ENCODE data around the gene LRRC3C. TPM values are rescaled to one million over a fixed set of nuclear protein-coding genes. Genes with fewer than 3 reads are reported as not detected.

Gene LRRC3C
- total and polyA plus RNA-seq, 7 donors: 0.07 TPM; not detected in 6

DNA sequence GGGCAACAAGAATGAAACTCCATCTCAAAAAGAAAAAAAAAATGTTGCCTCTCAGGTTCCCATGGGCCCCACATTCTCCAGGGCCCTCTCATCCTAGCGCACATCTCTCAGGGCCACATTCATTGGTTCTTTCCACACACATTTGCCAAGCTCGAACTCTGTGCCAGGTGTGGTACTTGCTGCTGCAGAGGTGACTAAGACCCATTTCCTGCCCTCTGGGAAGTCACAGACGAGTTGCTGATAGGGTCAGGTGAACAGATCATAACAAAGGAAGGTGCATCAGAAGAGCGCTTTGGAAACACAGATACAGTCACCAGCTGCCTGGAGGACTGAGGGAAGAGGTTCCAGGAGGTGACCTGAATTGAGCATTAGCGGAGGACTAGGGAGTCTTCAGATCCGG is 36.3 kb downstream of the LRRC3C start:
- Histone ChIP-seq H3K4me3 (no peak overlapping the region), H3K4me1 (peaks cover 0 to 4% (median 0%) of the 10 kb centered on the region in 4 donors), H3K27ac (no peak overlapping the region), H3K9me3 (no peaks in the 10 kb centered on the region), H3K27me3 (no peaks in the 10 kb centered on the region), H3K36me3 (no peaks in the 10 kb centered on the region)
- intact Hi-C loops (cut with DNase I): no loop called here
- no peak for DNase-seq
- TF ChIP-seq, protein P1, sequence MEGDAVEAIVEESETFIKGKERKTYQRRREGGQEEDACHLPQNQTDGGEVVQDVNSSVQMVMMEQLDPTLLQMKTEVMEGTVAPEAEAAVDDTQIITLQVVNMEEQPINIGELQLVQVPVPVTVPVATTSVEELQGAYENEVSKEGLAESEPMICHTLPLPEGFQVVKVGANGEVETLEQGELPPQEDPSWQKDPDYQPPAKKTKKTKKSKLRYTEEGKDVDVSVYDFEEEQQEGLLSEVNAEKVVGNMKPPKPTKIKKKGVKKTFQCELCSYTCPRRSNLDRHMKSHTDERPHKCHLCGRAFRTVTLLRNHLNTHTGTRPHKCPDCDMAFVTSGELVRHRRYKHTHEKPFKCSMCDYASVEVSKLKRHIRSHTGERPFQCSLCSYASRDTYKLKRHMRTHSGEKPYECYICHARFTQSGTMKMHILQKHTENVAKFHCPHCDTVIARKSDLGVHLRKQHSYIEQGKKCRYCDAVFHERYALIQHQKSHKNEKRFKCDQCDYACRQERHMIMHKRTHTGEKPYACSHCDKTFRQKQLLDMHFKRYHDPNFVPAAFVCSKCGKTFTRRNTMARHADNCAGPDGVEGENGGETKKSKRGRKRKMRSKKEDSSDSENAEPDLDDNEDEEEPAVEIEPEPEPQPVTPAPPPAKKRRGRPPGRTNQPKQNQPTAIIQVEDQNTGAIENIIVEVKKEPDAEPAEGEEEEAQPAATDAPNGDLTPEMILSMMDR (IDR thresholded peaks at IDR 0.05): no peak
- no peak for TF ChIP-seq EP300 (IDR thresholded peaks at IDR 0.05)
- no peak for TF ChIP-seq POLR2AphosphoS5 (IDR thresholded peaks at IDR 0.05)
- TF ChIP-seq POLR2A (IDR thresholded peaks at IDR 0.05): no peak
- 59 to 71% methylated on average over 6 of the region's 6 CpGs for WGBS, 2 donors

DNA sequence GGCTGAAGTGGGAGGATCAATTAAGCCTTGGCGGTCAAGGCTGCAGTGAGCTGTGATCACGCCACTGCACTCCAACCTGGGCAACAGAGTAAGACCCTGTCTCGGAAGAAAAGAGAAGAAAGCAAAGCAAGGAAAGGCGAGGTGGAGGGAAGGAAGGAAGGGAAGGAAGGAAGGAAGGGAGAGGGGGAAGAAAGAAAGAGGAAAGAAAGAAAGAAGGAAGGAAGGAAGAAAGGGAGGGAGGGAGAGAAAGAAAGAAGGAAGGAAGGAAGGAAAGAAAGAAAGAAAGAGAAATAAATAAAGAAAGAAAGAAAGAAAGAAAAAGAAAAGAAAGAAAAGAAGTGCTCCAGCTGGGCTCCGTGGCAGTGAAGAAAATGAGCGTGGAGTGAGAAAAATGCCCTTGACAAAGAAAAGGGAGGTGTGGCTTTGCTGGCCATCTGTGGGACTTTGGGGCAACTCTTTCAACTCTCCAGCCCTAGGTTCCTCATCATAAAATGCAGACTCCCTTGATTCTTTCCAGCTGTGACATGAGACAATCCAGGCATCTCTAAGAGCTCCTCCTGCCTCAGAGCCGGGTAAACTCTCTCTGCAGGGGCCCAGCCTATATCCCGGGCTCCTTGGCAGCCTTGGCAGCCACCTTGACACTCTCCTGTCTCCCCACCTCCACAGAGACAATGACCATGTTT is 37.6 kb downstream of the LRRC3C start:
- H3K27ac ChIP-seq: no peak overlapping the region
- no peaks in the 10 kb centered on the region for H3K36me3 ChIP-seq
- no peaks in the 10 kb centered on the region for H3K9me3 ChIP-seq
- 76 to 79% methylated on average over 8 of the region's 8 CpGs for WGBS, 2 donors
- no peaks in the 10 kb centered on the region for H3K4me1 ChIP-seq
- TF ChIP-seq POLR2A (IDR thresholded peaks at IDR 0.05) (no peak), POLR2AphosphoS5 (IDR thresholded peaks at IDR 0.05) (peak in 2 of 4 donors; percentile 18 to 58), EP300 (IDR thresholded peaks at IDR 0.05) (no peak)
- TF ChIP-seq, protein P1 (IDR thresholded peaks at IDR 0.05): no peak
- DNase-seq: no peak
- H3K4me3 ChIP-seq: no peak overlapping the region
- intact Hi-C loops (cut with DNase I): no loop called here
- H3K27me3 ChIP-seq: no peaks in the 10 kb centered on the region

DNA sequence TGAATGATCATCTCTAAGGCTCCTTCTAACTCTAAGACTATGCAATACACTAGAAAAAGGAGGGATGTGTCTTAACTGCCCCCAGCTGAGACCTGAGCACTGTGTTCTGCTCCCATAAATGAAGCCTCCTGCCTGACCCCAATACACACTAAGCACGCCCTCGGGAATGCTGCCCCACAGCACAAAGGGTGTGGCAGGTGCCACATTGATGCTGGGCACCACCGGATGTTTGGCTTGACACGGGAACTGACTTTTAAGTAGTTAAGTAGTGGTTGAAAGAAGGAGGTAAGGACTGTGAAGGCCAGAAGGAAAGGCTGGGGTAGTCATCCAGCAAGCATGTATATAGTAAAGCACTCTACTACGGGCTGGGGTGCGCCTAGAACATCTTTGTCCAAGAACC is 39.2 kb downstream of the LRRC3C start:
- no peaks in the 10 kb centered on the region for H3K36me3 ChIP-seq
- 49 to 78% methylated on average over 6 of the region's 6 CpGs for WGBS, 2 donors
- intact Hi-C loops (cut with DNase I): no loop called here
- TF ChIP-seq POLR2A (IDR thresholded peaks at IDR 0.05) (no peak), EP300 (IDR thresholded peaks at IDR 0.05) (no peak), POLR2AphosphoS5 (IDR thresholded peaks at IDR 0.05) (no peak)
- TF ChIP-seq, protein P1 (IDR thresholded peaks at IDR 0.05): no peak
- no peak for DNase-seq
- no peaks in the 10 kb centered on the region for H3K9me3 ChIP-seq
- no peaks in the 10 kb centered on the region for H3K4me1 ChIP-seq
- no peak overlapping the region for H3K4me3 ChIP-seq
- H3K27ac ChIP-seq: no peak overlapping the region
- H3K27me3 ChIP-seq: peaks cover 0 to 4% (median 0%) of the 10 kb centered on the region in 3 donors

DNA sequence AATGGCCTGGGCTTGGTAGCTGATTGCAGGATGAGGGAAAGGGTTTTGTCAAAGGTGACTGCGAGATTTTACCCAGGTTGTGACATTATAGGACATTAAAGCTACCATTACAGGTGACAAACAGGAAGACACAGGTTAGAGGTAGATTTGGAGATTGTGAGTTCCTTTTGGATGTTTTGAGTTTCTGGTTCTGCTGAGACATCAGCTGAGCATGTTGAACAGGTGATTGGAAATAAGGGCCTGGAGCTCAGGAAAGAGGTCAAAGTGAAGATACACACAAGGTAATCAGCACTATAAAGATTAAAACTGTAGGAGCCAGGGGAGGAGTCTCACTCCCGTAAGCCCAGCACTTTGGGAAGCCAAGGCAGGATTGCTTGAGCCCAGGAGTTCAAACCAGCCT is 41.2 kb downstream of the LRRC3C start:
- no peak for DNase-seq
- intact Hi-C loops (cut with DNase I): no loop called here
- WGBS, 2 donors: 51 to 78% methylated on average over 2 of the region's 2 CpGs

More for the DNA sequence above, 41.2 kb downstream of the LRRC3C start:
- Histone ChIP-seq H3K4me1 (no peaks in the 10 kb centered on the region), H3K4me3 (no peak overlapping the region), H3K36me3 (no peaks in the 10 kb centered on the region), H3K27me3 (peaks cover 0 to 4% (median 0%) of the 10 kb centered on the region in 3 donors), H3K27ac (no peak overlapping the region), H3K9me3 (no peaks in the 10 kb centered on the region)
- TF ChIP-seq POLR2A (IDR thresholded peaks at IDR 0.05): no peak
- no peak for TF ChIP-seq POLR2AphosphoS5 (IDR thresholded peaks at IDR 0.05)
- TF ChIP-seq, protein P1 (IDR thresholded peaks at IDR 0.05): no peak
- TF ChIP-seq EP300 (IDR thresholded peaks at IDR 0.05): no peak

Data from sigmoid colon (tissue), 7 donors.